RPMI8226 (cell line): ENCODE results near the gene WDR45.

Source experiments
- DNase-seq: peaks from one replicate; pipeline ENCODE4 v3.0.0-alpha.2; 2015

WDR45 gene

DNA sequence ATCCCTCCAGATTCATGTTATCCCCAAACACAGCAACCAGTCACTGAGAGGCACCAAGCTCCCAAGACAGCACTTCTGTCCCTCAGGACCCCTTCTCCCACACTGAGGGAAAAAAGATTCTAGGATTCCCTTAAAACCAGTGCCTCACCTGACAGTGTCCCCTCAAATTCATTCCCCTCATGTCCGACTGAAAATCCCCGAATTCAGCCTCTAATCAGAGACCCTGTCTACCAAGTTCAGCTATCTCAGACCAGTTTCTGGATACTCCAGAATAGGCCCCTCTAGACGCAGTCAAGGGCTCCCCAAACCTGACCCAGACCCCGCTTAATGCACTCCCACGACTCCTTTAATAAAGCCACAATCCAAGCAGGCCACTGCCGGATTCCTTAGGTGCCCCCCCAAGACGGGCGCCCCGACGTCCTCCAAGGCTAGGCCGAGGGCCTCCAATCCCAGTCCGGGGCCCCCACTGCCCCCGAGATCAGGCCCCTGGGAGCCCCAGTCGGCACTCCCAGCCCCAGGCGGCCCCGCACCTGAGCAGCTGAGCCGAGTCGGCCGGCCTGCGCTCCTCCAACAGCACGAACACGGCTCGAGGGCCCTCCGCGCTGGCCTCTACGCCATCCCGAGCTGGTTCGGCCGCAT, 37.0 kb downstream of the WDR45 start:
- DNase-seq, result peak; percentile 10

DNA sequence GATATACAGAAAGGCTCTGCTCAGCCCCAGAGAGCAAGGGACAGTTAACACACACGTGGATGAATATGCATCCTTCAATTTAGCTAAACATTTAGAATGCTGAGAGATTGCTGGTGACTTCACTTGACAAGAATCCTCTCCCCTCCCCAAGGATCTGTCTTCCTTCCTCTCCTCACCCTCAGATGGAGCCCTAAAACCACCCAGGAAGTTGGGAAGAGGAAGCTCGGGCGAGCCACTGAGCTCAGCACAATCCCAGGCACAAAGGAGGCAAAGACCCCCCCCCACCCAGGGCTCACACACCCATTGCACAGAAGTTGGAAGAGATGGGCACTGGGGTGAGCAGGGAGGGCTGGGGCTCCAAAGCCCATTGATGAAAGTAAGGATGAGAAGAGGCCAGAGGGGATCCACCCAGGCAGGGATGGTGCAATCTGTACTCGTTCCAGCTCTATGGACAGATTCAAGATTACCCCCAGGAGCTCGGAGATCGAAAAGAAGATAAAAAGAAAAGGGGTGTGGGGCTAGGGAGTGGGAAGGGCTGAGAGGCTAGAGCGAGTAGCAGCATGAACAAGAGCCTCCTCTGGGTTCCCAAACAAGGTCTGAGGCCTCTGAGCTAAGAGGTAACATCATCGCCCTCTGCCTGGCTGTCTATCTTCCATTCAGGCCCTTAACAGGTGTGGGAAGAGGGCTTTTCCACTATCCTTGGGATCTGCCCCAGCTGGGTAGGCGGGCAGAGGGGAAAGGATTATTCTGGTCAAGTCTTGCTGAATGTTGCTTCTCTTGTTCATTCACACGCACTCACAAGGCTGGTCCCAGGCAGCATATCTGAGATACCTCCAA, 37.7 kb downstream of the WDR45 start:
- DNase-seq, result peak; percentile 23

DNA sequence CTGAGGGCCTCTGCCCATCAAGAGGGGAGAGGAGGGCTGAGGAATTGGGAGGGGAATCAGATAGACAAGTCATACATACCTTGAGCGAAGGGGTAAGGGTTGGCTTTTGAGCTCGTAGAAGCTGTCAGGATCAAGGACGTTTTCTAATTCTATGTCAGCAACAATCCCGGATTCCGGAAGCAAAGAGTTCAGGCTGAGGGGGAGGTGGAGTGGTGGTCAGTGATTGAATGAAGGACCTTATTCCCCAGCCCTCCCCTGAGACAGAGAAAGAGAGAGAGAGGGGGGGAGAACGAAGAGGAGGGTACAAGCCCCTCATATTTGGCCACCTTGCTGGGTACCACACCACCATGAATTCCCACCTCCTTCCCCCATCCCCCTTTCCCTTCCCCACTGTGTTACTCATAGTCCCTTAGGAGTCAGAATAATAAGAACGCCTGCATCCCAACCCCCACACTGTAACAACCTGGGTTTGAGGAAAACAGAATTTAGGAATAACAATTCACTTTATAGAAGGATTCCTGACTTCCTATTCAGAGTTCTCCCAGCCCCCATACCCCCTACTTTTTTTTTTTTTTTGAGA, 39.2 kb downstream of the WDR45 start:
- no peak for DNase-seq

DNA sequence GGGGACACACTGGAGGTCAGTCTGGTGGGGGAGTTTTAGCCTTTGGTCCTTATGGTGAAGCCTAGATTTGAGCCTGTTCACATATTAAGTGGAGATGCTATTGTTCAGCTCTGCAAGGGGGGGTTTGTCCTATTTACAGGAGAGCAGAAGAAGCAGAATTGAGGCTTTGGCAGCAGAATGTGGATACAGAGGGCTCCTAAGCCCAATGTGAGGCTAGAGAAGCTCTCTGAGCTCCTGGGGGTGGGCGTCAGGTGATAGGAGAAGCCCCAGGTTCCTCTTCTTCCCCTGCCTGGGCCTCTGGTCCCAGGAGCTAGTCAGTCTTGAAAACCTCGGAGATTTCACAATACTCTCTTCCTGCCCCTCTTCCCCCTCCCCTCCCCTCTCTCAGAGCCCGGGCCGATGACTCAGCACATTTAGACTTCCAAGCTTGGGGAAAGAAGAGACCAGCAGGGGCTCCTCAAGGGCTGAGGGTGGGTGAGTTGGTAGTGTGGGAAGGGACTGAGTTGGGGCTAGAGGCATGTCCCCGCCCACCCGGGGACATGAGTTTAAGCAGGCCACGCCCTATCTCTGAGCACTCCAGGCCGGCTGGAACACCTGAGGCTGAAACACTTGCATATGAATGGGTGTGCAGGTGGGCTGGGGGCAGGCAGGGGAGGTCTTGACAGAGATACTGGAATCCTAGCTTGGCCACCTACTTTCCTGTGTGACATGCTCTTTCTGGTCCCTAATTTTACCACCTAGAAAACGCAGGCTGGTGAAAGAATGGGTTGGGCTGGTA, 39.9 kb downstream of the WDR45 start:
- DNase-seq, result peak; percentile 88

DNA sequence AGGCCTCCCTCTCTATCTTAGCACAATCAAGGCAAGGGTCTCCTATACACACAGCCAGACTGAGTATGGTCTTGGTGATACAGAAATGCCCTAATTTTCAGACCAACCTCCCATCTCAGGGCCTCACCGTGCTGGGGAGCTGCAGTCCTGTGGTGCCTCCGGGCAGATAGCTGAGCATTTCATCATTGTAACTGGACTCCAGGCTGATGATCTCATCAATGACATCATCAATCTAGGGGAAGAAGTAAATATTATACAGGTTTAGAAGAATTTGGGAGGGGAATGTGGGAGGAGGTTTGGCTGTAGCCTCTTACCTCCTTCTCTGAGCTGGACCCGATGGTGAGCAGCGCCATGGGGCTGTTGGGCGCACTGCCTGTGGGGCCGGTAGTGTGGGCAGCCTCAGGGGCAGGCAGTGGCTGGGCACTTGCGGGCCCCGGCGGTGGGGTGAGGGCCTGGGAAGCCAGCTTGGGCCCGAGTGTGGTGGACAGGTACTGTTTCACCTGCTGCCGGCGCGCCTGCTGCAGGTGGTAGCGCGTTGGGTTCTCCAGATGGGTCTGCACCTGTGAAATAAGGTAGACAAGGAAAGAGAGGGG, 41.7 kb downstream of the WDR45 start:
- DNase-seq, result no peak

DNA sequence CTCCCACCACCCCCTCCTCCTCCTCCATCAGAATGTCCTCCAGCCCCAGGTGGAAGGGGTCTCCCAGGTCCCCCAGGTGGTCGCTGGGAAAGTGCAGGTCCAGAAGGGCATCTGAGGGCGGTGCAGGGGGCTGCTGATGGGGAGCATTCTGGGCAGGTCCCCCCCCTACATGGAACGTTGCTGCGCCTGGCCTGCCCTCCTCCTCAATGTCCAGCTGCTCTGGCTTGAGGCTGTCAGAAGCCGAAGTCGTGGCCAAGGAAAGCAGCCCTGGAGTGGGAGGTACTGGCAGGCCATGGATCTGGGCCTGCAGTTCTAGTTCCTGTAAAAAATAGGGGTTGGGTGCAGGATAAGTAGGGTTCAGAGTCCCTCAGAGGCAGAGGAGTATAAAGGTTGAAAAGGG, 49.4 kb downstream of the WDR45 start:
- no peak for DNase-seq

DNA sequence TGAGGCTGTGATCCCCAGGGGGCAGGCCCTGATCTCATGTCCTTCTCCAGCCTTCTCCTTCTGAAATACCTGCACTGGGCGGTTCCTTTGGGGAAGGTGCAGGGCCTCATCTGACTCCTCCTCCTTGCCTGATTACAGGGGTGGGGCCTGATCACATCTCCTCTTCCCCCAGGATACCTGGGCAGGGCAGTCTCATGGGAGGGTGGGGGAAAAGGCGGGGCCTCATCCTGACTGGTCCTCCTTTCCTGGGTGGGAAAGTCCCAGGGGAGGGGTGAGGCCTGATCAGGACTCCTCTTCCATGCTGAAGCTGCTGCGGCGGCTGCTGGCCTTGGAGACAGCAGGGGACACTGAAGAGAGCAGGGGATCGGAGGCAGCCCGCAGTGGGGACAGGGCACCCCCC, 49.8 kb downstream of the WDR45 start:
- no peak for DNase-seq
